ENCODE measurements around the gene RRH. TPM values are rescaled to one million over a fixed set of nuclear protein-coding genes. Genes with fewer than 3 reads are reported as not detected.
"Not testable (repeated sequence)": the region's sequence is repeated elsewhere in the genome, so short reads cannot be mapped to it uniquely, and the experiment has no call there.

Gene RRH
- total RNA-seq, 2 experiments from 2014 or later: not detected

GRCh38 chr4:109816894-109817293, 10.9 kb upstream of the RRH start:
- no peak for DNase-seq
- Mint-ChIP-seq H3K27me3 (no peaks in the 10 kb centered on the region), H3K9me3 (no peaks in the 10 kb centered on the region), H3K4me3 (peak overlapping the region; percentile 98), H3K36me3 (peaks cover 41% of the 10 kb centered on the region), H3K4me1 (peaks cover 44% of the 10 kb centered on the region), H3K27ac (peak overlapping the region; percentile 98)

GRCh38 chr4:109818268-109818667, 9.5 kb upstream of the RRH start:
- peaks cover 44% of the 10 kb centered on the region for H3K4me1 Mint-ChIP-seq
- H3K36me3 Mint-ChIP-seq: peaks cover 44% of the 10 kb centered on the region
- no peak overlapping the region for H3K27ac Mint-ChIP-seq
- H3K27me3 Mint-ChIP-seq: no peaks in the 10 kb centered on the region
- H3K4me3 Mint-ChIP-seq: no peak overlapping the region
- no peaks in the 10 kb centered on the region for H3K9me3 Mint-ChIP-seq
- no peak for DNase-seq

GRCh38 chr4:109820563-109820962, 7.2 kb upstream of the RRH start:
- H3K27ac Mint-ChIP-seq: peak overlapping the region; percentile 40
- no peaks in the 10 kb centered on the region for H3K9me3 Mint-ChIP-seq
- no peak for DNase-seq
- H3K4me3 Mint-ChIP-seq: no peak overlapping the region
- H3K4me1 Mint-ChIP-seq: peaks cover 40% of the 10 kb centered on the region
- no peaks in the 10 kb centered on the region for H3K27me3 Mint-ChIP-seq
- H3K36me3 Mint-ChIP-seq: peaks cover 46% of the 10 kb centered on the region

GRCh38 chr4:109821185-109821584, 6.6 kb upstream of the RRH start:
- Mint-ChIP-seq H3K4me1 (peaks cover 40% of the 10 kb centered on the region), H3K27me3 (no peaks in the 10 kb centered on the region), H3K9me3 (no peaks in the 10 kb centered on the region), H3K27ac (peak overlapping the region; percentile 2), H3K4me3 (no peak overlapping the region), H3K36me3 (peaks cover 40% of the 10 kb centered on the region)
- DNase-seq: no peak

- Mint-ChIP-seq H3K4me1 (peaks cover 2% of the 10 kb centered on the region), H3K27ac (no peak overlapping the region), H3K9me3 (no peaks in the 10 kb centered on the region), H3K4me3 (no peak overlapping the region), H3K36me3 (peaks cover 8% of the 10 kb centered on the region), H3K27me3 (no peaks in the 10 kb centered on the region)
- no peak for DNase-seq
These were observed 1.1 kb upstream of the RRH start for GRCh38 chr4:109826719-109827118.

GRCh38 chr4:109833756-109834155, 6.0 kb downstream of the RRH start:
- no peak overlapping the region for H3K27ac Mint-ChIP-seq
- H3K36me3 Mint-ChIP-seq: peaks cover 13% of the 10 kb centered on the region

GRCh38 chr4:109836985-109837384, 9.2 kb downstream of the RRH start:
- Mint-ChIP-seq H3K9me3 (no peaks in the 10 kb centered on the region), H3K4me3 (no peak overlapping the region), H3K27me3 (no peaks in the 10 kb centered on the region), H3K36me3 (peaks cover 14% of the 10 kb centered on the region), H3K4me1 (no peaks in the 10 kb centered on the region), H3K27ac (no peak overlapping the region)
- DNase-seq: no peak

More at GRCh38 chr4:109833756-109834155, 6.0 kb downstream of the RRH start:
- Mint-ChIP-seq H3K4me1 (no peaks in the 10 kb centered on the region), H3K9me3 (no peaks in the 10 kb centered on the region), H3K27me3 (no peaks in the 10 kb centered on the region), H3K4me3 (no peak overlapping the region)
- no peak for DNase-seq

GRCh38 chr4:109846395-109847098, 18.8 kb downstream of the RRH start:
- no peak overlapping the region for H3K4me3 Mint-ChIP-seq
- no peaks in the 10 kb centered on the region for H3K36me3 Mint-ChIP-seq
- DNase-seq: no peak
- no peaks in the 10 kb centered on the region for H3K9me3 Mint-ChIP-seq
- no peaks in the 10 kb centered on the region for H3K4me1 Mint-ChIP-seq
- no peak overlapping the region for H3K27ac Mint-ChIP-seq
- no peaks in the 10 kb centered on the region for H3K27me3 Mint-ChIP-seq

- H3K4me3 Mint-ChIP-seq: no peak within 1 kb of the TSS
- peaks cover under 1% of the 10 kb centered on the region for H3K36me3 Mint-ChIP-seq
- no peaks in the 10 kb centered on the region for H3K9me3 Mint-ChIP-seq
- peaks cover under 1% of the 10 kb centered on the region for H3K4me1 Mint-ChIP-seq
- no peak within 1 kb of the TSS for H3K27ac Mint-ChIP-seq
- no peaks in the 10 kb centered on the region for H3K27me3 Mint-ChIP-seq
- no peak for DNase-seq
These were observed 20.2 kb downstream of the RRH start, which contains the start of gene LRIT3 for GRCh38 chr4:109847896-109848442. LRIT3 (plus strand) TSS chr4:109848107; CDS start chr4:109848202, 95 bp downstream.

GRCh38 chr4:109848501-109848900, 20.7 kb downstream of the RRH start:
- Mint-ChIP-seq H3K27me3 (no peaks in the 10 kb centered on the region), H3K36me3 (peaks cover 6% of the 10 kb centered on the region), H3K4me3 (no peak overlapping the region), H3K27ac (no peak overlapping the region), H3K9me3 (no peaks in the 10 kb centered on the region), H3K4me1 (peaks cover 2% of the 10 kb centered on the region)
- DNase-seq: no peak

GRCh38 chr4:109850601-109851000, 22.8 kb downstream of the RRH start:
- H3K4me1 Mint-ChIP-seq: peaks cover 4% of the 10 kb centered on the region
- peaks cover 11% of the 10 kb centered on the region for H3K36me3 Mint-ChIP-seq
- no peak for DNase-seq
- H3K9me3 Mint-ChIP-seq: no peaks in the 10 kb centered on the region
- H3K27ac Mint-ChIP-seq: no peak overlapping the region
- no peaks in the 10 kb centered on the region for H3K27me3 Mint-ChIP-seq
- H3K4me3 Mint-ChIP-seq: no peak overlapping the region

- not testable (repeated sequence) for H3K27ac Mint-ChIP-seq, H3K4me1 Mint-ChIP-seq, H3K9me3 Mint-ChIP-seq, H3K4me3 Mint-ChIP-seq, DNase-seq, H3K27me3 Mint-ChIP-seq
- peaks cover 18% of the 10 kb centered on the region for H3K36me3 Mint-ChIP-seq
These were observed 31.9 kb downstream of the RRH start for GRCh38 chr4:109859426-109860300.

GRCh38 chr4:109861271-109861670, 33.5 kb downstream of the RRH start:
- peaks cover 8% of the 10 kb centered on the region for H3K36me3 Mint-ChIP-seq
- H3K4me1 Mint-ChIP-seq: no peaks in the 10 kb centered on the region
- H3K4me3 Mint-ChIP-seq: no peak overlapping the region
- peaks cover 8% of the 10 kb centered on the region for H3K9me3 Mint-ChIP-seq
- H3K27me3 Mint-ChIP-seq: no peaks in the 10 kb centered on the region
- DNase-seq: no peak
- H3K27ac Mint-ChIP-seq: no peak overlapping the region

GRCh38 chr4:109861916-109862511, 34.2 kb downstream of the RRH start:
- H3K36me3 Mint-ChIP-seq: peaks cover 8% of the 10 kb centered on the region
- no peak for DNase-seq
- H3K4me1 Mint-ChIP-seq: no peaks in the 10 kb centered on the region
- no peaks in the 10 kb centered on the region for H3K27me3 Mint-ChIP-seq
- no peak overlapping the region for H3K4me3 Mint-ChIP-seq
- no peak overlapping the region for H3K27ac Mint-ChIP-seq
- peaks cover 5% of the 10 kb centered on the region for H3K9me3 Mint-ChIP-seq

GRCh38 chr4:109864134-109864533, 36.4 kb downstream of the RRH start:
- no peak overlapping the region for H3K4me3 Mint-ChIP-seq
- no peak for DNase-seq
- peaks cover 8% of the 10 kb centered on the region for H3K36me3 Mint-ChIP-seq
- H3K27me3 Mint-ChIP-seq: no peaks in the 10 kb centered on the region
- peaks cover 3% of the 10 kb centered on the region for H3K9me3 Mint-ChIP-seq
- no peak overlapping the region for H3K27ac Mint-ChIP-seq
- H3K4me1 Mint-ChIP-seq: no peaks in the 10 kb centered on the region

All from activated naive CD8-positive, alpha-beta T cell treated with anti-CD3 and anti-CD28 coated beads for 36 hours (primary cell).